Upper lobe of left lung (tissue), 4 donors: Measurements from ENCODE around the gene CFAP52.

Experiments
- CTCF ChIP-seq, 6 experiments: fragments of 450-650 bp in 4 of 6; fragments of 200-600 bp in 2 of 6; sonication (generic) in 2 of 6; IDR thresholded peaks; one replicate each; pipeline ENCODE4 v1.5.1; 2016 to 2019; ENCODE audit warnings: antibody characterized with exemption in 6 of 6
- EP300 ChIP-seq, 4 donors: sonication (generic); formaldehyde crosslinking; IDR thresholded peaks; one replicate each; pipeline ENCODE4 v1.5.1; 2017; ENCODE audit warnings: antibody characterized with exemption in 4 of 4, control low read depth in 2 of 4
- POLR2A ChIP-seq, 4 donors: fragments of 450-650 bp; IDR thresholded peaks; one replicate each; pipeline ENCODE4 v1.5.1; 2016 to 2017; ENCODE audit warnings: antibody characterized with exemption in 4 of 4, mild to moderate bottlenecking in 2 of 4
- POLR2AphosphoS5 ChIP-seq, 2 donors: sonication (generic); formaldehyde crosslinking; IDR thresholded peaks; one replicate each; pipeline ENCODE4 v1.5.1; 2017; ENCODE audit warnings: antibody characterized with exemption in 2 of 2

GRCh38 chr17:9529033-9529700, 47.3 kb upstream of the CFAP52 start:
- TF ChIP-seq CTCF (IDR thresholded peaks at IDR 0.05) (peak in 2 of 6 experiments; percentile 10 to 17), EP300 (IDR thresholded peaks at IDR 0.05) (no peak), POLR2A (IDR thresholded peaks at IDR 0.05) (no peak), POLR2AphosphoS5 (IDR thresholded peaks at IDR 0.05) (no peak)
